GM18907 (cell line): ENCODE data around the gene INVS.
"Not testable (repeated sequence)": the region's sequence is repeated elsewhere in the genome, so short reads cannot be mapped to it uniquely, and the experiment has no call there.

Experiments used
- ATAC-seq: cut with Tn5 transposase; IDR thresholded peaks from one replicate; pipeline ENCODE4 v1.9.1; 2021; ENCODE audit warnings: mild to moderate bottlenecking, moderate library complexity; ENCODE audit not compliant: unreplicated experiment

The INVS gene

DNA sequence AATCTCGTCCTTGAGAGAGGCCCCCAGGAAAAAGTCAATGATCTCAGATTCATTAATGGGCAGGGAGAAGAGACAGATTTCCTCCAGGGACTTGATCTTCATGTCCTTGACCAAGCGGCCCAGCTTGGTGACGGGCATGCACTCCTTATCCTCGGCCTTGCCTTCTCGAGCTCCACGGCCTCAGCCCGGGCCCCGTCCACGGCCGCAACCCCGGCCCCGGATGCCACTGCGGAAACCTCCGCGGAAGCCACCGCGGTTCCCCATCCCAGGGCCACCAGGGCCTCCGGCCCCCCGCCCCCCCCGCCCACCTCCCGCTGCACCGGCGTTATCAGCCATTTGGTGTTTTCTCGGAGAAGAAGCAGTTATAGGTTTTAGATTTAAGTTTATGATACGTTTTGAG lies 18.3 kb downstream of the INVS start:
- no peak for ATAC-seq

DNA sequence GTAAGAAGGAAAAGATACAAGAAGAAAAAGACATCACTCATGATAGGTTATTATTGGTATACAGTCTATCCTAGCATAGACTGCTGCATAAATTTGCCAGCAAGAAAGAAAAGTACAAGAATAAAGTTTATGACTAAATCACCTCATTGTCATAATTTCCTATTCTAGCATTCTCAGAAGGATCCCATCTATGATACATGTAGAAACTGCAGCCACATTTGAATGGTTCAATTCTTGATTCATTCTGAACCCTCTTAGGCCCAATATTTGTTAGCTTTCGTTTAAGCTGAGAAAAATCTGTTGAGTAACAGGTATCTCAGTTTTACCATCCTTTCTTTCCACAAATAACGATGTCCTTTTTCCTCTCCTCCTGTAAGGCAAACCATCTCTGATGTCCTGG lies 21.2 kb downstream of the INVS start:
- ATAC-seq = no peak

DNA sequence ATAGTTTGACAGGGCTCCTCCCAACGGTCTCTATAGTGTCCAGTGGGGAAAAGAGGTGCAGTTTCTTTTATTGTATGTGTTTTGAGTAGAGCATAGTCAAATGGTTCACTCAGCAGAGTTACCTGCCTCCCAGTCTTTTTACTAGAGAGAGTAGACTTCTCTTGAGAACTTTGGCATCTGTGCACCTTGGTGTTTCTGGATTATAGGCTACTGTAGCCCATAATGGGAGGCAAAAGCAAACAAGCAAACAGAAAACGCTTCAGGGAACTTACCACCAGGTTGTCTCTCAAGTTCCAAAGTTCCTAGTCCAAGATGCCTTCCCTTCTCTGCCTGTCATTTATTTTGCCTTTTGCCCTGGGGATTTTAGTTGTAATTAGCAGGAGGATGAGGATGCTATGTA lies 26.2 kb downstream of the INVS start:
- no peak for ATAC-seq

DNA sequence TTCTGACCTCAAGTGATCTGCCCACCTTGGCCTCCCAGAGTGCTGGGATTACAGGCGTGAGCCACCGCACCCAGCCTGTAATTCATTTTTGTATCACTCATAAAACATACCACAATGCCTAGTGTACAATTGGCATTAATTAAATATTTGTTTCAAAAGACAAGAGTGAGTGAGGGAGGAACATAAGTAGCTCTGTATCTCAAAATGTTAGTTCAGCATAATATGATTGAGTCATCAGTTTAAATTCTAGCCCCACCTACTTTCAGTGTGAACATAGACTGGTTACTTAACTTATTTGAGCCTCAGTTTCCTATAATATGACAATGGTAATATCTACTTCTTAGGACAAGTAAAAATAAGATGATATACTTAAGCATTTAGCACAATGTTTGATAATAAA lies 26.9 kb downstream of the INVS start:
- ATAC-seq = no peak

DNA sequence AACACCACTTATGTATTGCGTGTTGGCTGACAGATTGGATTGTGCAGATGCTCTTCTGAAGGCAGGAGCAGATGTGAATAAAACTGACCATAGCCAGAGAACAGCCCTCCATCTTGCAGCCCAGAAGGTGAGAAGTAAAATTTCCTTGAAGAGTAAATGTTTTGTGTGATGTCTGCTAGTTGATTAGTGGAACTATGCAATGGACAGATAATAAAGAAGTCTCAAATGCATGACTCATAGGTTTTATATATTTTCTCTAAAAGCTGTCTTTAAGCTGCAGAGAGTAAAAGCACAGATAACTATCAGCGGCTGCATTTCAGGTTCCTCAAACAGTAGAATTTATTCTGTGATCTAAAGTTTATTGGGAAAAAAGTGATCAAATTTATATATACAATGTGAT lies 27.4 kb downstream of the INVS start:
- ATAC-seq = no peak

DNA sequence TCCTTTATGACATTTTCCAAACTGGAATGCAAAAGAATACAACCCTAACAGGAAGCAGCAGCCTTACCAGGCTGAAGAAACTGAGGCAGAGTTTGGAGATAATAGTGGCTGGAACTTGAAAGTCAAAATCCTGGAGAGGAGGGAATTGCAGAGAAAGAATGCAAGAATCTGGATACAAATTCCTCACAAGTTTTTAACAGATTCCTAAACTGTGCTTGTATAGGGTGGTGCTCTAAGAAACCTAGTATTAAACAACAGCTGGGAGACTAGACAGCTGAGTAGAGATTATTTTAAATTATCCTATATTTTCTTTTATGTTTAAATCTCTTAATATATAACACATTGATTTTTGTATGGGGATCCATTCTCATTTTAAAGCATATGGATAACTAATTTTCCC lies 30.7 kb downstream of the INVS start:
- no peak for ATAC-seq

DNA sequence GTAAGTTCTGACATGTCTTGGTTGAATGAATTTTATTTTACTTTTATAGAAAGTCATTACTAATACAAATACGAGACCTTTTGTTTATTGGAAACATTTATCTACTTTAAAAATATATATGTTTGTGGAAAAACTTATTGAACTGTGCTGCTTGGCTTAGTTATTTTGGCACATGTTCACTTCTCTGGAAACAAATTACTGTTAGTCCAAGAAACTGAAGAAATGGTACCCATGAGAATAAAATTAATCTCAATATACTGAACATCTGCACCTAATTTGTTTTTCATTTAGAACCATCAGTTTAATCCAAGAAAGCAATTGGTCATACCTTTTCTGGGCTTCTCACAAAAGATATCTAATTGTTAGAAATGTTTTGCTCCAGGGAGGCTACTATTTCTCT lies 32.2 kb downstream of the INVS start:
- ATAC-seq = no peak

DNA sequence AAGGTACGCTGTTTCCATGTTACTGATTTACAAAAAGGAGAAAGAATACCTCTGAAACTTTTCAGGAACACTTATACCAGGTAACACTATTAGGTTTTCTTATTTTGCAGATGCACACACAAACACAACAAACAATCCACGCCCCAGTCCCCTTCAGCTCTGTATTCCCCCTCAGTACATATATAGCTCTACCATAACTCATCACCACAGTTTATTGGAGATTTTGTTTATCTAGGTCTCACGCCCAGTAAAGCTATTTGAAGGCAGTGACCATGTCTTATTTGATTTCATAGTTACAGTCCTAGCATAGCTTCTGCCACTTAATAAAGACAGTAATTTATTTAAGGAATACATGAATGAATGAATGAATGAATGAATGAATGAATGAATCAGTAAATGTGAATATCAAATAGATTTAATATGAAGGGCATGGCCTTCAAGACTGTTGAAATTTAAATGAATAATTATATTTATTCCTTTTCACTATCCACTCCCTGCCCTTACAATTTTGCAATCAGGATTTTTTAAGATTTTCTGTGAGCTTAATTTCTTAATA lies 32.9 kb downstream of the INVS start:
- ATAC-seq = no peak

DNA sequence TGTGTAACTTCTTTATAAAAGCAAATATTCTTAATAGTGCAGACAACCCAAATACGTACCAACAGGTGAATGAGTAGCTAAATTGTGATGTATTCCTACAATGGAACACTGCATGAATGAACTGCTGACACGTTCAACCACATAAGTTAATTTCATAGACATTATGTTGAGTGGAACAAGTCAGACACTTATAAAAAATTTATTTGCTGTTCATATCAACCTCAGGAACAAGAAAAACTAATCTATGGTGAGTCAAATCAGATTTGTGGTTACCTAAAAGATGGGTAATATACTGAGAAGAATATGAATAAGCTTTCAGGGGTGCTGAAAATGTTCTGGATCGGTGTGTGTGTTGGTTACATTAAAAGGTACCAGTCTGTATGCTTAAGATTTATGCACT lies 35.7 kb downstream of the INVS start:
- no peak for ATAC-seq

DNA sequence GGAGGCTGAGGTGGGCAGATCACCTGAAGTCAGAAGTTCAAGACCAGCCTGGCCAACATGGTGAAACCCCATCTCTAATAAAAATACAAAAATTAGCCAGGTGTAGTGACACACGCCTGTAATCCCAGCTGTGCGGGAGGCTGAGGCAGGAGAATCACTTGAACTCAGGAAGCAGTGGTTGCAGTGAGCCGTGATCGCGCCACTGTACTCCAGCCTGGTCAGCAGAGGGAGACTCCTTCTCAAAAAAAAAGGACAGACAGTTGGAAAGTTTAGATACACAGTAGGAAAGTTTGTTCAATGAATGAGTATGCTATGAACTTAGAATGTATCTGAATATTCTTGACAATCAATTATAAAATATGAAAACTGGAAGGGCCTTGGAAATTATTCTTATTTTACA lies 37.8 kb downstream of the INVS start:
- ATAC-seq = not testable (repeated sequence)

DNA sequence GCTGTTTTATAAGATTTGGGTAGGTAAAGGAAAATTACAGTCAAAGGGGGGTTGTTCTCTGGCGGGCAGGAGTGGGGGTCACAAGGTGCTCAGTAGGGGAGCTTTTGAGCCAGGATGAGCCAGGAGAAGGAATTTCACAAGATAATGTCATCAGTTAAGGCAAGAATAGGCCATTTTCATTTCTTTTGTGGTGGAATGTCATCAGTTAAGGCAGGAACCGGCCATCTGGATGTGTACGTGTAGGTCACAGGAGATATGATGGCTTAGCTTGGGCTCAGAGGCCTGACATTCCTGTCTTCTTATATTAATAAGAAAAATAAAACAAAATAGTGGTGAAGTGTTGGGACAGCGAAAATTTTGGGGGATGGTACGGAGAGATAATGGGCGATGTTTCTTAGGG lies 41.3 kb downstream of the INVS start:
- ATAC-seq = not testable (repeated sequence)

DNA sequence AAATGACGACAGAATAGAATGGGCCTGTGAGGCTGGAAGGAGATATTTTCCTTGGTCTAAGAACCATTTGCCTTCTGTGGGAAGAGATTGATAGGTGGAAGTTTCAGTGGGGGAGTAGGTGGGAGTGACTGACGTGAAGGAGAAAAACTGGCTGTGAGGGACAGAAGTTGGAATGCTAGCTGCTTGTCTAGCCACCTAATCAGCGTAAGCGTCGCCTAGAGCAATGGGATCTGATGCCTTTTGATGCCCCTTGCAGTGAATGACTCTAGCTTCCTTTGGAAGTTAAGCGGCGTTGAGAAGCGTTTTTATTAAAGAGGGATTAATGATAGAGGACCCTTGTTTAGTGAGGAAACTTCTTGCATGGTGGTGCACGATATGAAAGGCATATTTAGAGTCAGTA lies 42.8 kb downstream of the INVS start:
- ATAC-seq = not testable (repeated sequence)

DNA sequence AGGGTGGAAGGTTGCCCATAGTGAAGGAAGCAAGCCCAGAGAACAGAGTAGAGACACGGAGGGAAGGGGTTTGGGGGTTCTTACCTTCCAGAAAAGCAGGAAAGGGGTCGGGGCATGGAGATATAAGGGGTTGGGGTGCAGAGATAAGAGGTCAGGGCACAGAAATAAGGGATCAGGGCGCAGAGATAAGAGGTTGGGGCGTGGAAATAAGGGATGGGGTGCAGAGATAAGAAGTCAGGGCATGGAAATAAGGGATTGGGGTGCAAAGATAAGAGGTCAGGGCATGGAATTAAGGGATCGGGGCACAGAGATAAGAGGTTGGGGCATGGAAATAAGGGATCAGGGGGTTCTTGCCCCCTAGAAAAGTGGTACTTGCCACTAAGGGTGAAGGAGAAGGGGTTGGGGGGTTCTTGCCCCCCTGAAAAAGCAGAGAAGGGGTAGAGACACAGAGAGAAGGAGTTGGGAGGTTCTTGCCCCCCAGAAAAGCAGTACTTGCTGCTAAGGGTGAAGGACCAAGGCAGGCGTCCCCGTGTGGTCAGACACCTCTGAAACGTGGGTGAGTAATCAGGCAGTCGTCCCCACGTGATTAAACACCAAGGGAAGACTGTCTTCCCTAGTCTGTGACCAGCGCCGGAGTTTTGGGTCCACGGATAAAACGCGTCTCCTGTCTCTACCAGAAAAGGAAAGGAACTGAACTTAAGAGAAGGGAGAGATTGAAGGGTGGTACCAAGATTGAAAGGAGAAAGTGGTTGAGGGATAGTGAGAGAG lies 46.3 kb downstream of the INVS start:
- not testable (repeated sequence) for ATAC-seq

DNA sequence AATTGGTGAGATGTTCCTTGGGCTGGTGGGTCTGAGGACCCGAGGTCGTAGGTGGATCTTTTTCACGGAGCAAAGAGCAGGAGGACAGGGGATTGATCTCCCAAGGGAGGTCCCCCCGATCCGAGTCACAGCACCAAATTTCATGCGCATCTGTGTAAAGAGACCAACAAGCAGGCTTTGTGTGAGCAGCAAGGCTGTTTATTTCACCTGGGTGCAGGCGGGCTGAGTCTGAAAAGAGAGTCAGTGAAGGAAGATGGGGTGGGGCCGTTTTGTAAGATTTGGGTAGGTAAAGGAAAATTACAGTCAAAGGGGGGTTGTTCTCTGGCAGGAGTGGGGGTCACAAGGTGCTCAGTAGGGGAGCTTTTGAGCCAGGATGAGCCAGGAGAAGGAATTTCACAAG lies 46.9 kb downstream of the INVS start:
- not testable (repeated sequence) for ATAC-seq

DNA sequence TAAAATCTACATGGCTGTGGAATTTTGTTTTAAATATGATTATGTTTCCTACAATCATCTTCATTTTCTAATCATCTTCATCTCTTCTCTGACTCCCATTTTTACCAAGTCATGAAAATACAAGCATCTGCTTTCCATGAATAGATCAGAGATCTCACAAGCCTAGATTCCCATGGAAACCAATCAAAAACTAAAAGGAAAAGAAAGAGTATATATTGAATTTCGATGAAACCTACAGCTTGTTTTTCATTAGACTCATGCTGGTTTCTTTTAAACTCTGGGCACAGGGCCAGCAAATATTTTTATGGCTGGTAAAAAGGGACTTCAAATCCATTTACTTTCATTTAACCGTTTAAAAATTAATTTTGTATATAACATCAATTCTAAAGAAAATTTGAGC lies 51.2 kb downstream of the INVS start:
- no peak for ATAC-seq

DNA sequence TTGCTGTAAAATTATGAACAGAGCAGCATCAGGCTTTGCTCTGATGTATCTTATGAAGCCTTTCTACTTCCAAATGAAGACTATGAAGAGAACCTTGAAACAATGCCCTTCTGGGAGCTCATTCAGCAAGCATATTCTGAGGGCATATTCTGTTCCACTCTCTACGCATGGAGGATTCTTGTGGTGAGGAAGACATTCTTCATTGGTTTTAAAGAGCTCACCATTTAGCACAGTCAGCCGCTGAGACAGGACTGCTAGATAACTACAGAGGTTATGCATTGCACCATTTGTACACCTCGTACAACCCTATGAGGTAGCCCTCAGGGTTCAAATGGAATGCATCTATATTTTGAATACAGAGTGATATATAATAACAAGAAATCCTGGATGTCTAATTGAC lies 61.0 kb downstream of the INVS start:
- ATAC-seq = no peak

DNA sequence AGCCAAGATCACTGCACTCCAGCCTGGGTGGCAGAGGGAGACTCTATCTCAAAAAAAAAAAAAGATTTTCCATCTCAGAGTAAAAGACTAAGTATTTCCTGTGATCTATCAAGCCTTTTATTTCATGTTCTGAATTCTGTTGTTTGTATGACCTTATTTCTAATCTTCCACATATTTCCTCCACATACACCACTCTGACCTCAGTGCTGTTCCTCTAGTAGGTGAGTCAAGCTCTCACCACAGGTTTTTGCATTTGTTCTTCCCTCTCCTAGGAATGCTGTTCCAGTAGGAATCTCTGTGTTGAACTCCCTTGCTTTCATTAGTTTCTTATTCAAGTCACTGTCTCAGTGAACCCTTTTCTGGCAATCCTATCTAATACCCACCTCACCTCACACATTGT lies 68.1 kb downstream of the INVS start:
- ATAC-seq = no peak

DNA sequence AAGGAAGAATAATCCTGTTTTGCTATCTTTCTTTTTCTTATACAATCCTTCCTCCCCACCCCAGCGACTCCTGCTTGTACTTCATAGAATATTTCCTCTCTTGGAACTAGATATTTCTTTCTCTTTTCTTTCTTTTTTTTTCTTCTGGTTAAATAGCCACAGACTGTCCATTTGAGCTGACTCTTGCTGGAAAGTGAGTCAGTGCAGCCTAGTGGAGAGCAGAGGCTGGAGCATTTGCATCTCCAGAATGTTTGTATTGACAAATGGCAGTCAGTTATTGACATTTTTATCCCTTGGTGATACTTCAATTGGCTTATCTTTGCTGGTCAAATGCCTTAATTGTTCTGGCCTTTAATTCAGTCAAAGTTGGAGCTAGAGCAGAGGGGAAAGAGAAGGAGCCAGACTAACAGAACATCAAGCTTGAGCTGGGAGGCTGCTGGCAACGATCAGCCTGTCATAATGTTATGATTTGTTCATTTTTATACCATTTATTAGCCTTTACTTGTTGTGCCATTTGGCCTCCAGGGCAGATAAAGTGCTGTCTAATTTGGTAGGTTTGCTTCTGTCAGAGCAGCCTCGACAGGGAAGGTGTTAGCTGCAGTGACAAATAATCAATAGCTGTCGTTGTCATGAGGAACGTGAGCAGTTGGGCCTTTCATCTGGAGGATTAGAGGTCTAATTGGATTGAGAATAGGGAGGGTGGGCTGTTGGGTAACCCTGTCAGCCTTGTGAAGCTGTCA lies 69.0 kb downstream of the INVS start:
- no peak for ATAC-seq

DNA sequence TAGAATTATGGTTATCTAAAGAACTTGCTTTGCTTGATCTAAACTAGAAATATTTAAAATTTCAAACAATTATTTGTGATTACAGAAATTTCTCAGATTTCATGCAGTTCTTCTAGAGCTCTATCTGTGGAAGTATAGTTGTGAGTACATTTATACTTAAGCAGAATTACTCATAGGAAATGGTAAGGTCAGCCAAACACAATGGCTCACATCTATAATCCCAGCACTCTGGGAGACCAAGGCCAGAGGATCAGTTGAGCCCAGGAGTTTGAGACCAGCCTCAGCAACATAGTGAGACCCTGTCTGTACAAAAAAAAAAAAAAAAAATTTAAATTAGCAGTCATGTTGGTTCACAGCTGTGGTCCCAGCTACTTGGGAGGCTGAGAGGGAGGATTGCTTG lies 71.0 kb downstream of the INVS start:
- no peak for ATAC-seq

DNA sequence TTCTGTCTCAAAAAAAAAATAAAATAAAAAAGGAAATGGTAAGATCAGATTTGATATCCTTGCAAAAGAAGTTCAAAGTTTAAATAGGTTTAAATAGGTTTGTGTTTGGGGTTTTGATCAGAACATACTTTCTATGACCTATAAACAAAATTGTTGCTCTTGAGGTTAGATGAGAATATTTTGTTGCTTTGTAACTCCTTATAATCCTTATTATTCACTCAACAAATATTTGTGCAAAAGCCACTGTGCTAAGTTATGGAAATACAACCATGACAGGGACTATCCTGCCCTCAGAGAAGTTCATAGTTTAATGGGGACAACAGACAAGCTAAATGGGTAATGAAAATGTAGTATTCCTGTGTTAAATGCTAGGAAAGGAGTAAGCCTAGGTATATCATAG lies 71.5 kb downstream of the INVS start:
- ATAC-seq = no peak

DNA sequence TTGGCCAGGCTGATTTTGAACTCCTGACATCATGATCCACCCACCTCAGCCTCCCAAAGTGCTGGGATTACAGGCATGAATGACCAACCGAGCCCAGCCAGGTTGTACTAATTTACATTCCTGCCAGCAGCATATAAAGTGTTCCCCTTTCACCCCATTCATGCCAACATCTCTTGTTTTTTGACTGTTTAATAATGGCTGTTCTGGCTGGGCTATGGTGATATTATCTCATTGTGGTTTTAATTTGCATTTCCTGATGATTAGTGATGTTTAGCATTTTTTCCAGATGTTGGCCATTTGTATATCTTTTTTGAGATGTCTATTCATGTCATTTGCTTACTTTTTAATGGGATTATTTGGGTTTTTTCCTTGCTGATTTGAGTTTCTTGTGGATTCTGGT lies 87.3 kb downstream of the INVS start:
- ATAC-seq = no peak

DNA sequence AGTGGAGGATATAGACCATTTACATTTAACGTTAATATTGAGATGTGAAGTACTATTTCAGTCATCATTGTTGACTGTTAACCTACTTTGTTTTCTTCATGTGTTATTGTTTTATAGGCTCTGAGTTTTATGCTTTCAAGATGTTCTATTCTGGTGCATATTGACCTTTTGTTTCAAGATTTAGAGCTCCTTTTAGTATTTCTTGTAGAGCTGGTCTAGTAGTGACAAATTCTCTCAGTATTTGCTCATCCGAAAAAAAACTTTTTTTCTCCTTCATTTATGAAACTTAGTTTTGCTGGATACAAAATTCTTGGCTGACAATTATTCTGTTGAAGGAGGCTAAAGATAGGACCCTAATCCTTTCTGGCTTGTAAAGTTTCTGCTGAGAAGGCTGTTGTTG lies 91.3 kb downstream of the INVS start:
- no peak for ATAC-seq
